Stomach (tissue), 4 donors: ENCODE data around the gene TLE6.

Source experiments
- CTCF ChIP-seq, 7 experiments: fragments of 450-650 bp in 4 of 7; fragments of 200-600 bp in 3 of 7; sonication (generic) in 3 of 7; IDR thresholded peaks; one replicate each; pipeline ENCODE4 v1.5.1; 2016 to 2019; ENCODE audit warnings: antibody characterized with exemption in 7 of 7, control low read depth in 2 of 7, mild to moderate bottlenecking in 1 of 7
- POLR2A ChIP-seq, 4 donors: fragments of 450-650 bp; IDR thresholded peaks; one replicate each; pipeline ENCODE4 v1.6.1; 2016; ENCODE audit warnings: antibody characterized with exemption in 4 of 4, control low read depth in 2 of 4, mild to moderate bottlenecking in 1 of 4, moderate library complexity in 1 of 4
- POLR2AphosphoS5 ChIP-seq, 3 donors: sonication (generic); formaldehyde crosslinking; IDR thresholded peaks; one replicate each; pipeline ENCODE4 v1.6.1; 2016; ENCODE audit warnings: antibody characterized with exemption in 3 of 3

GRCh38 chr19:3013263-3013725 lies 35.9 kb downstream of the TLE6 start:
- TF ChIP-seq POLR2A (IDR thresholded peaks at IDR 0.05) (no peak), POLR2AphosphoS5 (IDR thresholded peaks at IDR 0.05) (no peak), CTCF (IDR thresholded peaks at IDR 0.05) (no peak)
